Subcutaneous adipose tissue (tissue), 4 donors: ENCODE measurements around the gene EXOSC3. TPM values are rescaled to one million over a fixed set of nuclear protein-coding genes. Genes with fewer than 3 reads are reported as not detected.

ENCODE experiments used
- CTCF ChIP-seq: fragments of 450-650 bp; IDR thresholded peaks from one replicate; pipeline ENCODE4 v1.5.1; 2016; ENCODE audit warnings: low read depth, mild to moderate bottlenecking, control low read depth, antibody characterized with exemption, moderate library complexity
- total RNA-seq, 4 donors: library from RNA; depleted of rRNA; stranded (reverse); fragments of >200 nt; gene quantifications; one replicate each; pipeline ENCODE4 v1.1.0, GENCODE V29; 2016

Gene EXOSC3
- total RNA-seq, 4 donors from 2014 or later: 28.7 to 36.8 (median 31.1) TPM

GRCh38 chr9:37801959-37802711, 17.3 kb upstream of the EXOSC3 start:
- no peak for TF ChIP-seq CTCF

GRCh38 chr9:37801287-37801850, 16.5 kb upstream of the EXOSC3 start:
- TF ChIP-seq CTCF: no peak

GRCh38 chr9:37800631-37801286, 15.9 kb upstream of the EXOSC3 start, which contains the start of gene DCAF10:
Gene DCAF10, plus strand, starts transcription at chr9:37800797. Its CDS starts 70 bp downstream, at chr9:37800867.
- no peak for TF ChIP-seq CTCF

- no peak for TF ChIP-seq CTCF
Measured at GRCh38 chr9:37798677-37799076, 13.8 kb upstream of the EXOSC3 start.

GRCh38 chr9:37796232-37796631, 11.4 kb upstream of the EXOSC3 start:
- TF ChIP-seq CTCF: no peak

- no peak for TF ChIP-seq CTCF
Measured at GRCh38 chr9:37792122-37792521, 7.3 kb upstream of the EXOSC3 start.

- TF ChIP-seq CTCF: no peak
Measured at GRCh38 chr9:37790096-37790495, 5.2 kb upstream of the EXOSC3 start.
